Measurements from ENCODE around the gene TOMM40. TPM values are rescaled to one million over a fixed set of nuclear protein-coding genes. Genes with fewer than 3 reads are reported as not detected.

Gene TOMM40
- total and polyA plus RNA-seq, 2 of the 13 experiments (the other 11 are each of a cell fraction or from before 2014, with no cell fraction given): 72.0 to 110 TPM

GRCh38 chr19:44947041-44947581 is 56.1 kb downstream of the TOMM40 start (continued):
- TF ChIP-seq MED1 (CRISPR knock-in tag; IDR thresholded peaks at IDR 0.05): 0 out of 2 replicates have a peak, but pooled peaks have one; percentile 26
- no peak for TF ChIP-seq RFXAP (CRISPR knock-in tag; IDR thresholded peaks at IDR 0.05; ENCODE audit: borderline replicate concordance)
- TF ChIP-seq ZSCAN5A (CRISPR knock-in tag; IDR thresholded peaks at IDR 0.05; ENCODE audit: borderline replicate concordance): 0 out of 2 replicates have a peak, but pooled peaks have one; percentile 35
- TF ChIP-seq NR2F1 (CRISPR knock-in tag; IDR thresholded peaks at IDR 0.05): no peak
- no peak for TF ChIP-seq FOSL2 (CRISPR knock-in tag; IDR thresholded peaks at IDR 0.05)
- no peak for TF ChIP-seq IKZF1 (IDR thresholded peaks at IDR 0.05)
- peak; percentile 82 for TF ChIP-seq ZNF770 (CRISPR knock-in tag; IDR thresholded peaks at IDR 0.05)
- no peak for TF ChIP-seq HMG20A (CRISPR knock-in tag; IDR thresholded peaks at IDR 0.05; ENCODE audit: borderline replicate concordance)
- no peak for TF ChIP-seq ZNF777 (CRISPR knock-in tag; IDR thresholded peaks at IDR 0.05)
- TF ChIP-seq CEBPB (IDR thresholded peaks at IDR 0.05; ENCODE audit: borderline replicate concordance, low read depth, low read length): peak; percentile 61; the same call in 1 of the 2 replicates
- no peak for TF ChIP-seq ZSCAN21 (CRISPR knock-in tag; IDR thresholded peaks at IDR 0.05; ENCODE audit: borderline replicate concordance)
- TF ChIP-seq ZNF772 (CRISPR knock-in tag; IDR thresholded peaks at IDR 0.05): no peak
- TF ChIP-seq SMARCC2 (IDR thresholded peaks at IDR 0.05): no peak
- no peak for TF ChIP-seq ZNF580 (CRISPR knock-in tag; IDR thresholded peaks at IDR 0.05; ENCODE audit: borderline replicate concordance, low read depth)
- TF ChIP-seq ZNF839 (CRISPR knock-in tag; IDR thresholded peaks at IDR 0.05; ENCODE audit: borderline replicate concordance): no peak
- TF ChIP-seq ZNF251 (CRISPR knock-in tag; IDR thresholded peaks at IDR 0.05): no peak
- no peak for TF ChIP-seq ZBTB43 (CRISPR knock-in tag; conservative IDR thresholded peaks at IDR 0.05)
- peak; percentile 43; the same call in 1 of the 2 replicates for TF ChIP-seq SIN3A (IDR thresholded peaks at IDR 0.05; ENCODE audit: borderline replicate concordance, low read depth, low read length)
- TF ChIP-seq ZSCAN20 (CRISPR knock-in tag; IDR thresholded peaks at IDR 0.05; ENCODE audit: borderline replicate concordance): no peak
- TF ChIP-seq PHF20 (CRISPR knock-in tag; IDR thresholded peaks at IDR 0.05): no peak
- no peak for TF ChIP-seq ZNF414 (CRISPR knock-in tag; IDR thresholded peaks at IDR 0.05)
- no peak for TF ChIP-seq ZSCAN31 (CRISPR knock-in tag; IDR thresholded peaks at IDR 0.05; ENCODE audit: low read depth)
- no peak for TF ChIP-seq CSRNP1 (CRISPR knock-in tag; IDR thresholded peaks at IDR 0.05)
- no peak for TF ChIP-seq SP2 (CRISPR knock-in tag; IDR thresholded peaks at IDR 0.05)

Data from HepG2 (cell line).